ENCODE results near the gene HIPK1.
"Not testable (repeated sequence)": the region's sequence is repeated elsewhere in the genome, so short reads cannot be mapped to it uniquely, and the experiment has no call there.

HIPK1 gene

GRCh38 chr1:113982949-113983348, 53.8 kb downstream of the HIPK1 start:
- no peak for DNase-seq (ENCODE audit: low read depth)

GRCh38 chr1:113983391-113983790, 54.3 kb downstream of the HIPK1 start:
- no peak for DNase-seq (ENCODE audit: low read depth)

GRCh38 chr1:113983826-113984225, 54.7 kb downstream of the HIPK1 start:
- DNase-seq (ENCODE audit: low read depth): no peak

GRCh38 chr1:113984710-113985109, 55.6 kb downstream of the HIPK1 start:
- DNase-seq (ENCODE audit: low read depth): no peak

GRCh38 chr1:113986802-113987201, 57.7 kb downstream of the HIPK1 start:
- DNase-seq (ENCODE audit: low read depth): no peak

GRCh38 chr1:113987259-113987658, 58.1 kb downstream of the HIPK1 start:
- DNase-seq (ENCODE audit: low read depth): no peak

GRCh38 chr1:113990530-113990929, 61.4 kb downstream of the HIPK1 start:
- no peak for DNase-seq (ENCODE audit: low read depth)

- no peak for DNase-seq (ENCODE audit: low read depth)
These were observed 61.8 kb downstream of the HIPK1 start for GRCh38 chr1:113990961-113991360.

- DNase-seq (ENCODE audit: low read depth): no peak
These were observed 62.4 kb downstream of the HIPK1 start for GRCh38 chr1:113991467-113991997.

GRCh38 chr1:113993072-113993471, 63.9 kb downstream of the HIPK1 start:
- no peak for DNase-seq (ENCODE audit: low read depth)

GRCh38 chr1:113993766-113994165, 64.6 kb downstream of the HIPK1 start:
- no peak for DNase-seq (ENCODE audit: low read depth)

GRCh38 chr1:113995382-113995781, 66.3 kb downstream of the HIPK1 start:
- DNase-seq (ENCODE audit: low read depth): no peak

GRCh38 chr1:113998361-113998760, 69.2 kb downstream of the HIPK1 start:
- peak; percentile 70 for DNase-seq (ENCODE audit: low read depth)

- no peak for DNase-seq (ENCODE audit: low read depth)
These were observed 70.1 kb downstream of the HIPK1 start for GRCh38 chr1:113999233-113999632.

- no peak for DNase-seq (ENCODE audit: low read depth)
These were observed 70.7 kb downstream of the HIPK1 start for GRCh38 chr1:113999799-114000198.

GRCh38 chr1:114000406-114000805, 71.3 kb downstream of the HIPK1 start:
- no peak for DNase-seq (ENCODE audit: low read depth)

- peak; percentile 83 for DNase-seq (ENCODE audit: low read depth)
These were observed 73.5 kb downstream of the HIPK1 start for GRCh38 chr1:114002492-114003239.

- DNase-seq (ENCODE audit: low read depth): no peak
These were observed 74.3 kb downstream of the HIPK1 start for GRCh38 chr1:114003431-114003830.

GRCh38 chr1:114006825-114007224, 77.7 kb downstream of the HIPK1 start:
- not testable (repeated sequence) for DNase-seq (ENCODE audit: low read depth)

GRCh38 chr1:114008480-114008941, 79.4 kb downstream of the HIPK1 start:
- peak; percentile 95 for DNase-seq (ENCODE audit: low read depth)

GRCh38 chr1:114008993-114009392, 79.9 kb downstream of the HIPK1 start:
- DNase-seq (ENCODE audit: low read depth): no peak

GRCh38 chr1:114009393-114009792, 80.3 kb downstream of the HIPK1 start:
- peak; percentile 93 for DNase-seq (ENCODE audit: low read depth)

GRCh38 chr1:114010433-114011184, 81.5 kb downstream of the HIPK1 start:
- DNase-seq (ENCODE audit: low read depth): no peak

Measured in amniotic epithelial cell (primary cell).